Retinal pigment epithelial cell (primary cell): ENCODE data around the gene DYNLRB1.

ENCODE experiments used
- DNase-seq: peaks from one replicate; pipeline ENCODE4 v3.0.0-alpha.2; 2010; ENCODE audit warnings: low read depth
- H3K4me3 ChIP-seq: 2 replicates; pipeline ENCODE4 v1.5.1; 2011; ENCODE audit warnings: mild to moderate bottlenecking, low read length, control low read depth, moderate library complexity
- TF ChIP-seq, protein P1 (sequence below): conservative IDR thresholded peaks from 2 replicates; pipeline ENCODE4 v1.5.1; 2011; ENCODE audit warnings: low read depth, low read length, control low read depth, inconsistent platforms

DYNLRB1 gene

DNA sequence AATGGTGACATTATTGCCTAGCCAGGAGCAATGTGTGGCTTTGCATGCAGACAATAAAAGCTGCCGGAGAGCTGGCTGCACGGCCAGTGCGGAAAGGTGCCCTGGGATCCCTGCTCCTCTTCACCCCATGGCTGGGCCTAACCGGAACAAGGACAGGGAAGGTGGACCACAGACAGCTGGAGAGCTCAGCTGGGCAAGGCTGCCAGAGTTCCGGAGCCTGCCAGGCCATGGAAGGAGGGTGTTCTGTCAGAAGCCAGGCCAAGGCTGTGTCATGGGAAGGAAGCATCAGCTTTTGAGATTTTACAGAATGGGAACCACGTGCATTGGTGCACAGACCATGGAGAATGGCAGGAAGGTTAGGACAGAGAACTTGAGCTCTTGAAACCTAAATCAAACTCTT, 67.3 kb downstream of the DYNLRB1 start:
- DNase-seq: no peak
- TF ChIP-seq, protein P1, sequence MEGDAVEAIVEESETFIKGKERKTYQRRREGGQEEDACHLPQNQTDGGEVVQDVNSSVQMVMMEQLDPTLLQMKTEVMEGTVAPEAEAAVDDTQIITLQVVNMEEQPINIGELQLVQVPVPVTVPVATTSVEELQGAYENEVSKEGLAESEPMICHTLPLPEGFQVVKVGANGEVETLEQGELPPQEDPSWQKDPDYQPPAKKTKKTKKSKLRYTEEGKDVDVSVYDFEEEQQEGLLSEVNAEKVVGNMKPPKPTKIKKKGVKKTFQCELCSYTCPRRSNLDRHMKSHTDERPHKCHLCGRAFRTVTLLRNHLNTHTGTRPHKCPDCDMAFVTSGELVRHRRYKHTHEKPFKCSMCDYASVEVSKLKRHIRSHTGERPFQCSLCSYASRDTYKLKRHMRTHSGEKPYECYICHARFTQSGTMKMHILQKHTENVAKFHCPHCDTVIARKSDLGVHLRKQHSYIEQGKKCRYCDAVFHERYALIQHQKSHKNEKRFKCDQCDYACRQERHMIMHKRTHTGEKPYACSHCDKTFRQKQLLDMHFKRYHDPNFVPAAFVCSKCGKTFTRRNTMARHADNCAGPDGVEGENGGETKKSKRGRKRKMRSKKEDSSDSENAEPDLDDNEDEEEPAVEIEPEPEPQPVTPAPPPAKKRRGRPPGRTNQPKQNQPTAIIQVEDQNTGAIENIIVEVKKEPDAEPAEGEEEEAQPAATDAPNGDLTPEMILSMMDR: no peak
- no peak overlapping the region for H3K4me3 ChIP-seq

DNA sequence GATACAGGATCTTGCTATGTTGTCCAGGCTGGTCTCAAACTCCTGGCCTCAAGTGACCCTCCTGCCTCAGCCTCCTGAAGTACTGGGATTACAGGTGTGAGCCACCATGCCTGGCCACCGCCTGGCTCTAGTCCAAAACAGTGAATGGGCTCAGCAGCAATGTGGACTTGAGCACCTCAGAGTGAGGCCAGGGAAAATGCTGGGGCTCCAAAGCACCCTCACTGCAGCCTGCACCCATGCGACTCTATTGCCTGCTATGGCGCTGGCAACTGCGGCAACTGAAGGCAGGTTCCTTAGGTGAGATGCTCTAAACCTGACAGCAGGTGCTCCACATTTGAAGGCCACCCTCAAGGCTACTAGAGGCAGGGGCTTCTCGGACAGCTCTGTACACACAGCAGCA, 68.8 kb downstream of the DYNLRB1 start:
- DNase-seq: no peak
- TF ChIP-seq, protein P1: no peak
- H3K4me3 ChIP-seq: no peak overlapping the region

DNA sequence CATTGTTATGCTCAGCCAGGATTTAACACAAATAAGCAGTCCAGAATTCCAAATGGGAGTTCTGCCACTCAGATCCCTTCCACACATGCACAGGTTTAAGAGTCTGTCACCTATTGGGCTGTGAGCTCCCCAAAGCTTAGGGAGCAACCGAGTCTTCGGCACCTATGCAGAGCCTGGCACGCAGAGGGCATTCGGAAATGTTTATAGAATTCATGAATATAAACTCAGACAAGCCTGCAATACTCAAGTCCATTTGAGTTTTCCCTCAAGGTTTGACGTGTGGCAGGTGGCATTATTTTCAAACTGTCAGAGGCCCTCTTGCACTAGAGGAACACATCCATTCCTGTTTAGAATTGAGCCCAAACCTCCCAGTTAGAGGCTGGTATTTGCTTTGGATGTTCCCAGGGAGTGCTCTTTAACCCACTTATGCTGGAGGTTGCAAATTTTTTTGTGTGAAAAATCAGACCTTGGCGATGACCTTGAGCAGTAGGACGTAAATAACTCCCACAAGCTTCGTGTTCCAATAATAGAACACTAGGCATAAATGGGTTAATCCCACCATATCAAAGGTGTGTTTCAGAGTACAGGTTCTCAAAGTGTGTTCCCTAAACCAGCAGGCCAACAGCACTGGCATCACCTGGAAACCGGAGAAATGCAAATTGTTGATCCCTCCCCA, 70.4 kb downstream of the DYNLRB1 start:
- TF ChIP-seq, protein P1: no peak
- H3K4me3 ChIP-seq: no peak overlapping the region
- no peak for DNase-seq
